Gastroesophageal sphincter (tissue), 4 donors: ENCODE data around the gene GALT. TPM values are rescaled to one million over a fixed set of nuclear protein-coding genes. Genes with fewer than 3 reads are reported as not detected.

Source experiments
- ATAC-seq: fragments of 150-250 bp; one replicate; pipeline ENCODE4 v1.9.1; 2016; ENCODE audit warnings: mild to moderate bottlenecking, moderate library complexity
- H3K27ac ChIP-seq, 4 donors: fragments of 200-600 bp; sonication (generic) in 3 of 4; 1 replicate in 3 of 4; 2 replicates in 1 of 4; pipeline ENCODE4 v1.5.1; 2016 to 2019
- H3K27me3 ChIP-seq: fragments of 200-600 bp; sonication (generic); one replicate; pipeline ENCODE4 v1.5.1; 2019
- H3K36me3 ChIP-seq, 2 donors: fragments of 200-600 bp; sonication (generic); one replicate each; pipeline ENCODE4 v1.5.1; 2019; ENCODE audit warnings: control low read depth in 1 of 2
- H3K4me1 ChIP-seq, 3 donors: fragments of 200-600 bp; sonication (generic); 1 replicate in 2 of 3; 2 replicates in 1 of 3; pipeline ENCODE4 v1.5.1; 2016 to 2019; ENCODE audit warnings: control low read depth in 2 of 3
- H3K4me3 ChIP-seq, 2 donors: fragments of 200-600 bp; sonication (generic); one replicate each; pipeline ENCODE4 v1.5.1; 2019; ENCODE audit warnings: mild to moderate bottlenecking in 1 of 2, moderate library complexity in 1 of 2
- H3K9me3 ChIP-seq, 3 donors: fragments of 200-600 bp; sonication (generic); one replicate each; pipeline ENCODE4 v1.5.1; 2017 to 2019; ENCODE audit warnings: control low read depth in 2 of 3
- EP300 ChIP-seq: sonication (generic); formaldehyde crosslinking; IDR thresholded peaks from one replicate; pipeline ENCODE4 v1.6.1; 2017; ENCODE audit warnings: antibody characterized with exemption, mild to moderate bottlenecking
- POLR2A ChIP-seq, 2 donors: fragments of 450-650 bp; IDR thresholded peaks; one replicate each; pipeline ENCODE4 v1.6.1; 2017; ENCODE audit warnings: antibody characterized with exemption in 2 of 2, mild to moderate bottlenecking in 2 of 2, moderate library complexity in 1 of 2
- POLR2AphosphoS5 ChIP-seq: sonication (generic); formaldehyde crosslinking; IDR thresholded peaks from one replicate; pipeline ENCODE4 v1.6.1; 2017; ENCODE audit warnings: antibody characterized with exemption
- WGBS, 2 donors: methylation state at CpG; one replicate each; pipeline ENCODE4 v1.1.5; 2018; ENCODE audit warnings: low coverage in 1 of 2; 5-methylcytosine and 5-hydroxymethylcytosine counted together
- total RNA-seq, 4 donors: library from RNA; depleted of rRNA; stranded (reverse); fragments of >200 nt; gene quantifications; one replicate each; pipeline ENCODE4 v1.1.0, GENCODE V29; 2016
- TF ChIP-seq, protein P1 (sequence below), 4 experiments: fragments of 200-600 bp in 2 of 4; fragments of 450-650 bp in 2 of 4; sonication (generic) in 1 of 4; IDR thresholded peaks; one replicate each; pipeline ENCODE4 v1.5.1; 2017 to 2019; ENCODE audit warnings: antibody characterized with exemption in 4 of 4, mild to moderate bottlenecking in 2 of 4, moderate library complexity in 2 of 4

Gene GALT
- total RNA-seq, 4 donors from 2014 or later: 19.1 to 51.4 (median 25.7) TPM

GRCh38 chr9:34662526-34663302 lies 16.2 kb downstream of the GALT start, which contains the start of gene CCL27:
TSS of gene CCL27 (minus strand) at chr9:34662657. CDS start at chr9:34662633, 24 bp downstream.
- H3K27ac ChIP-seq: peak within 1 kb of the TSS in 2 of 4 donors; percentile 99 to 100
- no peak for ATAC-seq
- peaks cover 0 to 35% (median 13%) of the 10 kb centered on the region in 3 donors for H3K4me1 ChIP-seq
- 89 to 90% methylated on average over 1 to 3 of the region's 4 CpGs for WGBS, 2 donors
- H3K4me3 ChIP-seq: no peak within 1 kb of the TSS
- TF ChIP-seq POLR2A (IDR thresholded peaks at IDR 0.05) (no peak), EP300 (no peak), POLR2AphosphoS5 (no peak)
- TF ChIP-seq, protein P1, sequence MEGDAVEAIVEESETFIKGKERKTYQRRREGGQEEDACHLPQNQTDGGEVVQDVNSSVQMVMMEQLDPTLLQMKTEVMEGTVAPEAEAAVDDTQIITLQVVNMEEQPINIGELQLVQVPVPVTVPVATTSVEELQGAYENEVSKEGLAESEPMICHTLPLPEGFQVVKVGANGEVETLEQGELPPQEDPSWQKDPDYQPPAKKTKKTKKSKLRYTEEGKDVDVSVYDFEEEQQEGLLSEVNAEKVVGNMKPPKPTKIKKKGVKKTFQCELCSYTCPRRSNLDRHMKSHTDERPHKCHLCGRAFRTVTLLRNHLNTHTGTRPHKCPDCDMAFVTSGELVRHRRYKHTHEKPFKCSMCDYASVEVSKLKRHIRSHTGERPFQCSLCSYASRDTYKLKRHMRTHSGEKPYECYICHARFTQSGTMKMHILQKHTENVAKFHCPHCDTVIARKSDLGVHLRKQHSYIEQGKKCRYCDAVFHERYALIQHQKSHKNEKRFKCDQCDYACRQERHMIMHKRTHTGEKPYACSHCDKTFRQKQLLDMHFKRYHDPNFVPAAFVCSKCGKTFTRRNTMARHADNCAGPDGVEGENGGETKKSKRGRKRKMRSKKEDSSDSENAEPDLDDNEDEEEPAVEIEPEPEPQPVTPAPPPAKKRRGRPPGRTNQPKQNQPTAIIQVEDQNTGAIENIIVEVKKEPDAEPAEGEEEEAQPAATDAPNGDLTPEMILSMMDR (IDR thresholded peaks at IDR 0.05): no peak
- H3K9me3 ChIP-seq: no peaks in the 10 kb centered on the region
- no peaks in the 10 kb centered on the region for H3K27me3 ChIP-seq
- peaks cover 0 to 44% of the 10 kb centered on the region in 2 donors for H3K36me3 ChIP-seq

GRCh38 chr9:34663303-34663605 lies 16.8 kb downstream of the GALT start:
- Histone ChIP-seq H3K4me3 (no peak overlapping the region), H3K27me3 (no peaks in the 10 kb centered on the region), H3K36me3 (peaks cover 0 to 46% of the 10 kb centered on the region in 2 donors), H3K27ac (peak overlapping the region in 2 of 4 donors; percentile 99 to 100), H3K9me3 (no peaks in the 10 kb centered on the region), H3K4me1 (peaks cover 0 to 40% (median 13%) of the 10 kb centered on the region in 3 donors)
- TF ChIP-seq, protein P1 (IDR thresholded peaks at IDR 0.05): no peak
- TF ChIP-seq POLR2A (IDR thresholded peaks at IDR 0.05): no peak
- TF ChIP-seq POLR2AphosphoS5: no peak
- TF ChIP-seq EP300: no peak
- ATAC-seq: no peak

DNA sequence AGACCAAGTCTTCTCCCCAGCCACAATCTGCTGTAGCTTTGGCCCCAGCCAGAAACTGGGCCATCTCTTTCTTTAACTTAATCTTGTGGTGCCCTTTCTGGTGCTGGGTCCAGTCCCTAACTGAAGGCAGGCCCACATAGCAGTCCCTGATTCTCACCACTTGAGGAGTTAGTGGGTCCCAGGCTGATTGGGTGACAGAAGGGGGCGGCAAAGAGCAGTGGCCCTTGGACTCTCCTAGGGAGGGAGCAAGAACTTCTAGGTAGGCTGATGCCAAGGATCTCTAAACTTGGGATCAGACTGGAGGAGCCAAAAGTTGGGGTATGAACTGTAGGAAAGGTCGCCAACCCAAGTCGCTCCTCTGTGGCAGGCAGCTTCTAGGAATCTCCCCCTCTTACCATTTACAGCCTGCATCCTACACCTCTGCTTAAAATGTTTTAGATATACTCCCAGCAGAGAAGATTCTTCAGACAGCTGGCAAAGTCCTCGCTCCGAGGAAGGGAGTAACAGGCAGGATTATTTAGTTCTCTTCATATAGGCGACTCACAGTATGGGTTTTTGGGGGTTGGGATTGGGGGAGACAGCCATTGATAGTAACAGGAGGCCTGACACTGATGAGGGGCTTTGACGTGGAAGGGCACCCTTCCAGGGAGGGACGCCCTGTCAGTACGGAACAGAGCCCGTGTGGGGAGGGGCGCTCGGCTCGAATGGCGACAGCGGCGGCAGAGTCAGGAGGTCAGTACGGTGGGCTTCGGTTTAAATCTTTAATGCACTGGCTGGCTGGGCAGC lies 18.0 kb downstream of the GALT start:
- Histone ChIP-seq H3K36me3 (peaks cover 0 to 43% of the 10 kb centered on the region in 2 donors), H3K4me3 (peak overlapping the region; percentile 85 to 93), H3K27me3 (no peaks in the 10 kb centered on the region), H3K9me3 (peaks cover 0 to 3% (median 0%) of the 10 kb centered on the region in 3 donors), H3K4me1 (peaks cover 0 to 43% (median 13%) of the 10 kb centered on the region in 3 donors), H3K27ac (peak overlapping the region; percentile 41 to 100 (median 99))
- TF ChIP-seq, protein P1 (IDR thresholded peaks at IDR 0.05): peak in 3 of 4 experiments; percentile 79 to 87 (median 82)
- TF ChIP-seq POLR2A (IDR thresholded peaks at IDR 0.05): no peak
- peak; percentile 13 for TF ChIP-seq POLR2AphosphoS5
- no peak for TF ChIP-seq EP300
- ATAC-seq: peak; percentile 39
- WGBS, 2 donors: 10 to 27% methylated on average over 3 to 15 of the region's 18 CpGs

DNA sequence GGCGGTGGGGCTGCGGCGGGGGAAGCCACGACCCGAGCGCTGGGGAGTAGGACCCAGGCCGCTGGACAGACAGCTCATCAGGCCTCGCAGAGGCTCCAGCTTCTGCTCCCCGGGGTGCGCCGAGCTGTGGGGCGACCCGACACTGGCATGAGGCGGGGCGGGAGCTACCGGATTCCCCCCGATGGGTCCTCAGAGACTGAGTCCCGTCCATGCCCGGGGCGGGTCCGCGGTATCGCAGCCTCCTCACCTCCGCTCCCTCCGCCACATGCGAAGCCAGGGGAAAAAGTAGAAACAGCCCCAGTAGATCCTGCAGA lies 18.5 kb downstream of the GALT start:
- H3K27me3 ChIP-seq: no peaks in the 10 kb centered on the region
- no CpG with 5 or more reads among the region's 26 CpGs for WGBS, 2 donors
- peaks cover 0 to 7% (median 0%) of the 10 kb centered on the region in 3 donors for H3K9me3 ChIP-seq
- H3K36me3 ChIP-seq: peaks cover 0 to 43% of the 10 kb centered on the region in 2 donors
- peaks cover 0 to 43% (median 13%) of the 10 kb centered on the region in 3 donors for H3K4me1 ChIP-seq
- peak overlapping the region; percentile 41 to 100 (median 99) for H3K27ac ChIP-seq
- ATAC-seq: peak; percentile 14
- peak overlapping the region; percentile 85 to 93 for H3K4me3 ChIP-seq
- TF ChIP-seq POLR2A (IDR thresholded peaks at IDR 0.05) (no peak), POLR2AphosphoS5 (no peak)
- TF ChIP-seq, protein P1 (IDR thresholded peaks at IDR 0.05): peak in 1 of 4 experiments; percentile 49
